Suprapubic skin (tissue), 4 donors: ENCODE results near the gene GALNT7. TPM values are rescaled to one million over a fixed set of nuclear protein-coding genes. Genes with fewer than 3 reads are reported as not detected.

Experiments
- DNase-seq, 2 donors: peaks; one replicate each; pipeline ENCODE4 v3.0.0-alpha.2; 2019; ENCODE audit warnings: low spot score in 2 of 2
- H3K27ac ChIP-seq: fragments of 200-600 bp; sonication (generic); one replicate; pipeline ENCODE4 v1.5.1; 2019
- H3K27me3 ChIP-seq: fragments of 200-600 bp; sonication (generic); one replicate; pipeline ENCODE4 v1.5.1; 2019
- H3K36me3 ChIP-seq: fragments of 200-600 bp; sonication (generic); one replicate; pipeline ENCODE4 v1.5.1; 2019
- H3K4me1 ChIP-seq: fragments of 200-600 bp; sonication (generic); one replicate; pipeline ENCODE4 v1.5.1; 2019
- H3K4me3 ChIP-seq: fragments of 200-600 bp; sonication (generic); one replicate; pipeline ENCODE4 v1.5.1; 2019; ENCODE audit warnings: mild to moderate bottlenecking
- H3K9me3 ChIP-seq: fragments of 200-600 bp; sonication (generic); one replicate; pipeline ENCODE4 v1.5.1; 2019
- CTCF ChIP-seq, 2 donors: fragments of 200-600 bp in 1 of 2; fragments of 450-650 bp in 1 of 2; sonication (generic) in 1 of 2; IDR thresholded peaks; one replicate each; pipeline ENCODE4 v1.5.1; 2016 to 2019; ENCODE audit warnings: antibody characterized with exemption in 2 of 2, mild to moderate bottlenecking in 1 of 2, moderate library complexity in 1 of 2
- EP300 ChIP-seq: sonication (generic); formaldehyde crosslinking; IDR thresholded peaks from one replicate; pipeline ENCODE4 v1.6.1; 2017; ENCODE audit warnings: antibody characterized with exemption
- POLR2A ChIP-seq, 2 donors: fragments of 450-650 bp; IDR thresholded peaks; one replicate each; pipeline ENCODE4 v1.6.1; 2017; ENCODE audit warnings: antibody characterized with exemption in 2 of 2, mild to moderate bottlenecking in 2 of 2, moderate library complexity in 2 of 2
- POLR2AphosphoS5 ChIP-seq, 3 donors: sonication (generic); formaldehyde crosslinking; IDR thresholded peaks; one replicate each; pipeline ENCODE4 v1.6.1; 2017; ENCODE audit warnings: antibody characterized with exemption in 3 of 3
- WGBS: methylation state at CpG from one replicate; pipeline ENCODE4 v1.1.5; 2018; 5-methylcytosine and 5-hydroxymethylcytosine counted together
- total RNA-seq, 4 donors: library from RNA; depleted of rRNA; stranded (reverse); fragments of >200 nt; gene quantifications; one replicate each; pipeline ENCODE4 v1.1.0, GENCODE V29; 2016

Gene GALNT7
- total RNA-seq, 4 donors from 2014 or later, result 7.9 to 13.4 (median 9.5) TPM

- Histone ChIP-seq H3K4me1 (peaks cover 5% of the 10 kb centered on the region), H3K27ac (no peak overlapping the region), H3K27me3 (no peaks in the 10 kb centered on the region), H3K36me3 (peaks cover 22% of the 10 kb centered on the region), H3K4me3 (no peak overlapping the region), H3K9me3 (no peaks in the 10 kb centered on the region)
- no peak for TF ChIP-seq EP300
- TF ChIP-seq POLR2AphosphoS5 (IDR thresholded peaks at IDR 0.05), result no peak
- no peak for TF ChIP-seq POLR2A (IDR thresholded peaks at IDR 0.05)
- TF ChIP-seq CTCF (IDR thresholded peaks at IDR 0.05), result no peak
- no peak for DNase-seq
These were observed 149.6 kb downstream of the GALNT7 start for GRCh38 chr4:173318240-173318639.

- H3K4me3 ChIP-seq, result no peak overlapping the region
- H3K27me3 ChIP-seq, result no peaks in the 10 kb centered on the region
- no peak overlapping the region for H3K27ac ChIP-seq
- WGBS, result 11% methylated on average over 3 of the region's 3 CpGs
- TF ChIP-seq POLR2AphosphoS5 (IDR thresholded peaks at IDR 0.05), result no peak
- TF ChIP-seq CTCF (IDR thresholded peaks at IDR 0.05), result peak; percentile 6 to 21
- DNase-seq, result no peak
- no peaks in the 10 kb centered on the region for H3K9me3 ChIP-seq
- peaks cover 5% of the 10 kb centered on the region for H3K4me1 ChIP-seq
- peaks cover 22% of the 10 kb centered on the region for H3K36me3 ChIP-seq
These were observed 150.1 kb downstream of the GALNT7 start for GRCh38 chr4:173318648-173319211.

GRCh38 chr4:173319696-173320095 lies 151.1 kb downstream of the GALNT7 start:
- H3K9me3 ChIP-seq, result no peaks in the 10 kb centered on the region
- peaks cover 14% of the 10 kb centered on the region for H3K36me3 ChIP-seq
- peaks cover 5% of the 10 kb centered on the region for H3K4me1 ChIP-seq
- no peak overlapping the region for H3K27ac ChIP-seq
- DNase-seq, result no peak
- WGBS, result 92% methylated on average over 2 of the region's 2 CpGs
- no peaks in the 10 kb centered on the region for H3K27me3 ChIP-seq
- no peak for TF ChIP-seq POLR2AphosphoS5 (IDR thresholded peaks at IDR 0.05)
- TF ChIP-seq CTCF (IDR thresholded peaks at IDR 0.05), result no peak
- H3K4me3 ChIP-seq, result no peak overlapping the region

DNA sequence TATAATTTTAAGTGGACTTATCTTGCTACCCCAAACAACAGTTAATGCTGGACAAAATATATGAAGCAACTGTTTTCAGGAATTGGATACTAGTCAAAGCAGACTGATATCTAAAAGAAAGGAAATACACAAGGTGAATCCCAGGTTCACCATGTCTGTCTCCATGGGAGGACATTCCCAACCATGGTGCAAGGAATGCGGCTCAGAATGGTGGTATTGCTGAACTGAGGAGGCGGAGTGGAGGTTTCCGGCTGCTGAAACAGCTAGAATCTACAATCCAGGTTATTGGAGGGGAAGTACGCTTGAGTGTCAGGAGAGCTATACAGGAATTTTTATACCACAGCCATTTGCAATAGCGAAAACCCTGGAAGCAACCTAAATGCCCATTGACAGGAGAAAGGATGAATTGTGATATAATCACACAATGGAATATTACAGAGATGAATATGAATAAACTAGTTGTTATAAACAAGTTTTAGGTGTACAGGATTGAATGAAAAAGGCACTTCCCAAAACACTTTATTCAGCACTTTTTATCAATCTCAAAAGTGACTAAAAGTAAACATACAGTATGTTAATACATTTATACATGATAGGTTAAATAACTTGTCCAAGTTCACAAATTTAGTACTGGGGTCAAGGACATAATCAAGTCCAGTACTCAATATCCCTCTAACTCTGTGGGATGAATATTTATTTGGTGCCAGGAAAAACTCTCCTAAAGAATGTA lies 156.6 kb downstream of the GALNT7 start:
- 97% methylated on average over 5 of the region's 5 CpGs for WGBS
- peaks cover 33% of the 10 kb centered on the region for H3K36me3 ChIP-seq

More for the DNA sequence above, 156.6 kb downstream of the GALNT7 start:
- Histone ChIP-seq H3K27me3 (no peaks in the 10 kb centered on the region), H3K4me1 (no peaks in the 10 kb centered on the region), H3K4me3 (no peak overlapping the region), H3K9me3 (no peaks in the 10 kb centered on the region), H3K27ac (no peak overlapping the region)
- no peak for TF ChIP-seq POLR2A (IDR thresholded peaks at IDR 0.05)
- TF ChIP-seq EP300, result no peak
- no peak for TF ChIP-seq CTCF (IDR thresholded peaks at IDR 0.05)
- TF ChIP-seq POLR2AphosphoS5 (IDR thresholded peaks at IDR 0.05), result no peak
- no peak for DNase-seq
